Fibroblast of lung (primary cell): ENCODE measurements around the gene PGM5.

ENCODE experiments used
- EZH2 ChIP-seq: IDR thresholded peaks from 2 replicates; pipeline ENCODE4 v1.5.1; 2012; ENCODE audit warnings: low read length, control low read depth, mild to moderate bottlenecking; ENCODE audit errors: missing control alignments
- TF ChIP-seq, protein P1 (sequence below), 2 donors: IDR thresholded peaks in 1 of 2; conservative IDR thresholded peaks in 1 of 2; 1 replicate in 1 of 2; 2 replicates in 1 of 2; pipeline ENCODE4 v1.5.1; 2011 to 2012; ENCODE audit warnings: low read length in 2 of 2, control low read depth in 1 of 2, inconsistent platforms in 1 of 2, low read depth in 1 of 2, mild to moderate bottlenecking in 1 of 2

GRCh38 chr9:68476422-68476821 is 120.0 kb downstream of the PGM5 start:
- no peak for TF ChIP-seq EZH2
- TF ChIP-seq, protein P1, sequence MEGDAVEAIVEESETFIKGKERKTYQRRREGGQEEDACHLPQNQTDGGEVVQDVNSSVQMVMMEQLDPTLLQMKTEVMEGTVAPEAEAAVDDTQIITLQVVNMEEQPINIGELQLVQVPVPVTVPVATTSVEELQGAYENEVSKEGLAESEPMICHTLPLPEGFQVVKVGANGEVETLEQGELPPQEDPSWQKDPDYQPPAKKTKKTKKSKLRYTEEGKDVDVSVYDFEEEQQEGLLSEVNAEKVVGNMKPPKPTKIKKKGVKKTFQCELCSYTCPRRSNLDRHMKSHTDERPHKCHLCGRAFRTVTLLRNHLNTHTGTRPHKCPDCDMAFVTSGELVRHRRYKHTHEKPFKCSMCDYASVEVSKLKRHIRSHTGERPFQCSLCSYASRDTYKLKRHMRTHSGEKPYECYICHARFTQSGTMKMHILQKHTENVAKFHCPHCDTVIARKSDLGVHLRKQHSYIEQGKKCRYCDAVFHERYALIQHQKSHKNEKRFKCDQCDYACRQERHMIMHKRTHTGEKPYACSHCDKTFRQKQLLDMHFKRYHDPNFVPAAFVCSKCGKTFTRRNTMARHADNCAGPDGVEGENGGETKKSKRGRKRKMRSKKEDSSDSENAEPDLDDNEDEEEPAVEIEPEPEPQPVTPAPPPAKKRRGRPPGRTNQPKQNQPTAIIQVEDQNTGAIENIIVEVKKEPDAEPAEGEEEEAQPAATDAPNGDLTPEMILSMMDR (conservative IDR thresholded peaks at IDR 0.05 in 1 of 2, IDR thresholded peaks at IDR 0.05 in 1 of 2; ENCODE audit: low read depth in 1 of 2, low read length in 2 of 2): no peak
